Measurements from ENCODE around the gene CMTM3. TPM values are rescaled to one million over a fixed set of nuclear protein-coding genes. Genes with fewer than 3 reads are reported as not detected.
A peak's percentile ranks its signal among the peaks of the same experiment; 100 is the strongest.

The CMTM3 gene
- total and polyA plus RNA-seq, 7 experiments from 2014 or later, result 52.0 to 138 (median 64.6) TPM

DNA sequence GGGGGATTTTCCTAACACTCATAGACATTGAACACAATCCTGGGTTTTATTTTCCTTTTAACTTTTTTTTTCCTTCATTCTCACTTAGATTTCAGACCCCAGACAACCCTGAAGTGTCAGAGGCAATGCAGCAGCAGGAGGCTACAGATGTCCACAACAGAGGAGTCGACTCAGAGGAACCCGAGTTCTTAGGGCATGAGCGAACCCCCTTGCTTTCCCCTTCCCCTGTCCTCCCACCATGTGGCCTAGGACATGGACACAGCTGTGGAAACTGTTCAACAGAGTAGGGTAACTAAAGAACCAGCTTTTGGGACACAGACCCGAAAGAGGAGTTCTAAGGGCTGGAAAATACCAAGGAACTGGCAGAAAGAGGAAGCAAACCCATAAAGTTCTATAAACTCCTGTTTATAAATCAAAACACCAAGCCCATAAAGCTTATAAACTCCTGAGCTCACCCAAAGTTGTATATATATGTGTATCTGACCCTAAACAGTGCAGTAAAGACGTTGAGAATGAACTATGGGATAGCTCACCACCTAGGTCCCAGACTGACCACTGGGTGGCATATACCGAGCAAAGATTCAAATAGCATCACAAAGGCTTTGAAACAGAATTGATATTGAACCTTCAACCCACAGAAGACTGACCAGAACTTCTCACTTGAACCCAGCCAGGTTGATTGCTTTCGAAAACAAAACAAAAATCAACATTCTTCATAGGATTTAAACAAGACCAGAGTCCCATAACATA lies 58.1 kb downstream of the CMTM3 start:
- Mint-ChIP-seq H3K4me3 (no peak overlapping the region), H3K27ac (peak overlapping the region in 1 of 9 donors; percentile 22), H3K4me1 (peaks cover 0 to 6% (median 0%) of the 10 kb centered on the region in 7 donors), H3K9me3 (peaks cover 0 to 2% (median 0%) of the 10 kb centered on the region in 11 donors), H3K27me3 (peaks cover 0 to 25% (median 3%) of the 10 kb centered on the region in 5 donors), H3K36me3 (no peaks in the 10 kb centered on the region)
- Histone ChIP-seq H3K36me3 (ENCODE audit: control insufficient read depth in 2 of 3, insufficient read depth in 3 of 3, low read length in 3 of 3) (no peaks in the 10 kb centered on the region), H3K27ac (ENCODE audit: low read depth, low read length) (no peak overlapping the region), H3K27me3 (ENCODE audit: control insufficient read depth in 2 of 2, insufficient read depth in 2 of 2, low read length in 2 of 2) (no peaks in the 10 kb centered on the region), H3K4me3 (ENCODE audit: low read length) (no peak overlapping the region), H3K4me1 (ENCODE audit: control insufficient read depth in 2 of 2, insufficient read depth in 2 of 2, low read length in 2 of 2) (no peaks in the 10 kb centered on the region), H3K9me3 (ENCODE audit: control insufficient read depth in 2 of 3, low read length in 3 of 3) (no peaks in the 10 kb centered on the region)
- ATAC-seq (no peak), DNase-seq (no peak)
- ChIA-PET POLR2A (no interaction called here), CTCF (interaction anchor here (0.7 to 1.4 kb wide), 2 partner anchors 15 to 257 kb away, joined by 3 to 7 read pairs; no protein-coding TSS in a partner anchor)
- intact Hi-C loops (cut with micrococcal nuclease), result no loop called here

Other genes with a start within 250 kb of the CMTM3 start
- not detected for gene CDH5, start 238.0 kb upstream of the CMTM3 start, total RNA-seq
- gene CDH5, start 238.0 kb upstream of the CMTM3 start, polyA plus RNA-seq, result not detected
- gene BEAN1, start 177.4 kb upstream of the CMTM3 start, total RNA-seq, result not detected
- gene BEAN1, start 177.4 kb upstream of the CMTM3 start, polyA plus RNA-seq, result not detected
- 10 to 100 TPM in 2 of 5 experiments, 1 to 10 TPM in 3; 6.2 to 19.8 (median 7.9) TPM for gene TK2, start 54.6 kb upstream of the CMTM3 start, total RNA-seq
- 1 to 10 TPM; 3.5 to 4.1 TPM for gene TK2, start 54.6 kb upstream of the CMTM3 start, polyA plus RNA-seq
- gene CKLF, start 52.1 kb upstream of the CMTM3 start, total RNA-seq, result 100 to 1,000 TPM in 1 of 5 experiments, 10 to 100 TPM in 4; 24.1 to 160 (median 42.9) TPM
- 100 to 1,000 TPM in 1 of 2 donors, 10 to 100 TPM in 1; 56.4 to 110 TPM for gene CKLF, start 52.1 kb upstream of the CMTM3 start, polyA plus RNA-seq
- 10 to 100 TPM in 1 of 5 experiments, 1 to 10 TPM in 4; 1.3 to 23.3 (median 5.2) TPM for gene CMTM1, start 38.3 kb upstream of the CMTM3 start, total RNA-seq
- under 1 TPM; 0.36 to 0.41 TPM for gene CMTM1, start 38.3 kb upstream of the CMTM3 start, polyA plus RNA-seq
- gene CMTM2, start 25.2 kb upstream of the CMTM3 start, total RNA-seq, result 1 to 10 TPM in 1 of 5 experiments, under 1 TPM in 2, not detected in 2; 0.58 to 1.8 (median 0.81) TPM
- gene CMTM2, start 25.2 kb upstream of the CMTM3 start, polyA plus RNA-seq, result not detected
- gene CMTM4, start 92.0 kb downstream of the CMTM3 start, total RNA-seq, result 1 to 10 TPM; 1.5 to 2.5 (median 1.8) TPM
- under 1 TPM; 0.07 to 0.12 TPM for gene CMTM4, start 92.0 kb downstream of the CMTM3 start, polyA plus RNA-seq
- gene DYNC1LI2, start 146.9 kb downstream of the CMTM3 start, total RNA-seq, result 10 to 100 TPM; 72.3 to 85.7 (median 80.9) TPM
- gene DYNC1LI2, start 146.9 kb downstream of the CMTM3 start, polyA plus RNA-seq, result 10 to 100 TPM; 23.2 to 25.5 TPM
- under 1 TPM in 4 of 5 experiments, not detected in 1; 0.16 to 0.83 (median 0.37) TPM for gene TERB1, start 196.9 kb downstream of the CMTM3 start, total RNA-seq
- gene TERB1, start 196.9 kb downstream of the CMTM3 start, polyA plus RNA-seq, result not detected
- 10 to 100 TPM; 62.3 to 96.6 (median 90.7) TPM for gene NAE1, start 226.3 kb downstream of the CMTM3 start, total RNA-seq
- gene NAE1, start 226.3 kb downstream of the CMTM3 start, polyA plus RNA-seq, result 100 to 1,000 TPM; 103 TPM
- gene CA7, start 239.7 kb downstream of the CMTM3 start, total RNA-seq, result not detected
- not detected for gene CA7, start 239.7 kb downstream of the CMTM3 start, polyA plus RNA-seq